Eye (tissue), 1 donor: ENCODE results near the gene WDR55.
"Not testable (repeated sequence)": the region's sequence is repeated elsewhere in the genome, so short reads cannot be mapped to it uniquely, and the experiment has no call there.

Experiments
- DNase-seq: peaks from one replicate; pipeline ENCODE4 v3.0.0-alpha.2; 2015

WDR55 gene

GRCh38 chr5:140713562-140714094 lies 48.9 kb downstream of the WDR55 start:
- no peak for DNase-seq

GRCh38 chr5:140716238-140716637 lies 51.5 kb downstream of the WDR55 start:
- DNase-seq: not testable (repeated sequence)

- no peak for DNase-seq
Observed at GRCh38 chr5:140718266-140718592, 53.5 kb downstream of the WDR55 start.

GRCh38 chr5:140720738-140721137 lies 56.0 kb downstream of the WDR55 start:
- DNase-seq: not testable (repeated sequence)

GRCh38 chr5:140721395-140721794 lies 56.7 kb downstream of the WDR55 start:
- DNase-seq: not testable (repeated sequence)
